SK-N-SH (cell line): ENCODE measurements around the gene EIF4H. TPM values are rescaled to one million over a fixed set of nuclear protein-coding genes. Genes with fewer than 3 reads are reported as not detected.

Source experiments
- CTCF ChIA-PET: fragments of 300-600, 350-600 bp; formaldehyde crosslinking; extraction: SDS; loops from one replicate; lab custom pipeline; 2021; lab: Yijun Ruan, JAX
- POLR2A ChIA-PET: fragments of 350-600 bp; sonication (Branson Sonifier 250); formaldehyde crosslinking; extraction: SDS; loops from one replicate; lab custom pipeline; 2020; ENCODE audit warnings: antibody characterized with exemption, inconsistent platforms; lab: Yijun Ruan, JAX
- DNase-seq: peaks from one replicate; pipeline ENCODE4 v3.0.0; 2012
- H2AFZ ChIP-seq: fragments of 200-600 bp; sonication (generic); 2 replicates; pipeline ENCODE4 v1.8.1; 2016; ENCODE audit warnings: antibody characterized with exemption, mild to moderate bottlenecking, low read depth
- H3F3A ChIP-seq: fragments of 200-600 bp; sonication (generic); replicated peaks from 2 replicates; pipeline ENCODE3; 2016; ENCODE audit warnings: antibody characterized with exemption, mild to moderate bottlenecking; ENCODE audit not compliant: insufficient read depth
- H3K27ac ChIP-seq, 2 experiments: fragments of 200-500 bp in 1 of 2; fragments of 200-600 bp in 1 of 2; sonication (Bioruptor generic) in 1 of 2; sonication (generic), shearing (Covaris generic) in 1 of 2; 2 replicates each; pipeline versions ENCODE4 v1.5.1 to v1.6.1; 2014 to 2016; ENCODE audit warnings: low read depth in 2 of 2, inconsistent platforms in 1 of 2, low read length in 1 of 2, mild to moderate bottlenecking in 1 of 2, mixed read lengths in 1 of 2
- H3K27me3 ChIP-seq: fragments of 200-600 bp; sonication (generic), shearing (Covaris generic); 2 replicates; pipeline ENCODE4 v1.6.1; 2016; ENCODE audit warnings: mixed run types; ENCODE audit not compliant: insufficient read depth
- H3K36me3 ChIP-seq, 2 experiments: fragments of 200-500 bp in 1 of 2; fragments of 200-600 bp in 1 of 2; sonication (Bioruptor generic) in 1 of 2; sonication (generic) in 1 of 2; replicated peaks in 1 of 2; 2 replicates each; pipeline versions ENCODE3 to v1.5.1; 2014 to 2016; ENCODE audit warnings: low read length in 1 of 2, mild to moderate bottlenecking in 1 of 2; ENCODE audit not compliant: insufficient read depth in 2 of 2, control insufficient read depth in 1 of 2
- H3K4me1 ChIP-seq, 2 experiments: fragments of 200-500 bp in 1 of 2; fragments of 200-600 bp in 1 of 2; sonication (Bioruptor generic) in 1 of 2; sonication (generic), shearing (Covaris generic) in 1 of 2; 2 replicates each; pipeline versions ENCODE4 v1.5.1 to v1.6.1; 2014 to 2016; ENCODE audit warnings: low read depth in 1 of 2, low read length in 1 of 2, mixed run types in 1 of 2; ENCODE audit not compliant: insufficient read depth in 2 of 2, control insufficient read depth in 1 of 2
- H3K4me2 ChIP-seq: fragments of 200-600 bp; sonication (generic), shearing (Covaris generic); 2 replicates; pipeline ENCODE4 v1.6.1; 2017; ENCODE audit warnings: mixed run types
- H3K4me3 ChIP-seq, 2 experiments: fragments of 200-500 bp in 1 of 2; fragments of 200-600 bp in 1 of 2; sonication (Bioruptor generic) in 1 of 2; sonication (generic), shearing (Covaris generic) in 1 of 2; 2 replicates each; pipeline versions ENCODE4 v1.5.1 to v1.8.1; 2014 to 2016; ENCODE audit warnings: low read depth in 2 of 2, inconsistent platforms in 1 of 2, low read length in 1 of 2, mild to moderate bottlenecking in 1 of 2, mixed read lengths in 1 of 2, moderate library complexity in 1 of 2
- H3K79me2 ChIP-seq: fragments of 200-600 bp; sonication (generic); 2 replicates; pipeline ENCODE4 v1.8.1; 2017; ENCODE audit warnings: mild to moderate bottlenecking; ENCODE audit not compliant: insufficient read depth
- H3K9ac ChIP-seq: fragments of 200-600 bp; sonication (generic); 2 replicates; pipeline ENCODE4 v1.6.1; 2017; ENCODE audit warnings: mixed run types
- H3K9me2 ChIP-seq: fragments of 200-600 bp; sonication (generic); 2 replicates; pipeline ENCODE4 v1.6.1; 2017; ENCODE audit warnings: mixed run types
- H3K9me3 ChIP-seq: fragments of 200-600 bp; sonication (generic); 2 replicates; pipeline ENCODE4 v1.6.1; 2017; ENCODE audit warnings: mixed run types, mild to moderate bottlenecking, moderate library complexity
- H4K20me1 ChIP-seq: fragments of 200-600 bp; sonication (generic); 2 replicates; pipeline ENCODE4 v1.6.1; 2017; ENCODE audit warnings: mild to moderate bottlenecking, mixed run types; ENCODE audit not compliant: insufficient read depth
- EZH2phosphoT487 ChIP-seq: fragments of 200-600 bp; sonication (generic); IDR thresholded peaks from 2 replicates; pipeline ENCODE4 v1.6.1; 2017; ENCODE audit warnings: low read depth, mixed run types, mild to moderate bottlenecking, antibody characterized with exemption, moderate library complexity, borderline replicate concordance
- FOXJ3 ChIP-seq: sonication (generic); formaldehyde crosslinking; IDR thresholded peaks from 2 replicates; pipeline ENCODE4 v1.5.1; 2020; ENCODE audit warnings: mild to moderate bottlenecking, missing genetic modification reagents
- FOXM1 ChIP-seq: IDR thresholded peaks from 2 replicates; pipeline ENCODE4 v1.4.0; 2012; ENCODE audit warnings: low read depth, mild to moderate bottlenecking
- GABPA ChIP-seq: IDR thresholded peaks from 2 replicates; pipeline ENCODE4 v1.4.0; 2012; ENCODE audit warnings: low read depth, mild to moderate bottlenecking
- GATA2 ChIP-seq: sonication (generic); formaldehyde crosslinking; IDR thresholded peaks from 2 replicates; pipeline ENCODE4 v1.5.0; 2020; ENCODE audit warnings: mild to moderate bottlenecking, missing genetic modification reagents
- MAX ChIP-seq: IDR thresholded peaks from 2 replicates; pipeline ENCODE4 v1.4.0; 2012; ENCODE audit warnings: low read depth
- MXI1 ChIP-seq: IDR thresholded peaks from 2 replicates; pipeline ENCODE4 v1.6.1; 2012; ENCODE audit warnings: mild to moderate bottlenecking, low read depth, low read length, improper control_type of control experiment
- NFIC ChIP-seq: IDR thresholded peaks from 2 replicates; pipeline ENCODE4 v1.4.0; 2012; ENCODE audit warnings: borderline replicate concordance
- NRF1 ChIP-seq: IDR thresholded peaks from 2 replicates; pipeline ENCODE4 v1.6.1; 2012; ENCODE audit warnings: low read depth, mild to moderate bottlenecking, low read length
- PBX3 ChIP-seq: IDR thresholded peaks from 2 replicates; pipeline ENCODE4; 2012
- RAD21 ChIP-seq: IDR thresholded peaks from 2 replicates; pipeline ENCODE4 v1.6.1; 2012; ENCODE audit warnings: mild to moderate bottlenecking, low read length
- RCOR1 ChIP-seq: fragments of 150-350 bp; IDR thresholded peaks from 2 replicates; pipeline ENCODE4 v1.6.1; 2017; ENCODE audit warnings: antibody characterized with exemption, low read length
- RFX5 ChIP-seq: IDR thresholded peaks from 2 replicates; pipeline ENCODE4 v1.6.1; 2012; ENCODE audit warnings: mild to moderate bottlenecking, improper control_type of control experiment, low read length
- RXRA ChIP-seq: IDR thresholded peaks from 2 replicates; pipeline ENCODE4 v1.4.0; 2012; ENCODE audit warnings: low read depth, mild to moderate bottlenecking, borderline replicate concordance
- SIN3A ChIP-seq: IDR thresholded peaks from 2 replicates; pipeline ENCODE4 v1.6.1; 2012; ENCODE audit warnings: low read depth, mild to moderate bottlenecking, low read length, moderate library complexity, borderline replicate concordance
- SMC3 ChIP-seq: IDR thresholded peaks from 2 replicates; pipeline ENCODE4 v1.6.1; 2012; ENCODE audit warnings: low read depth, low read length, improper control_type of control experiment
- TCF12 ChIP-seq: IDR thresholded peaks from 2 replicates; pipeline ENCODE4 v1.4.0; 2012
- USF1 ChIP-seq: IDR thresholded peaks from 2 replicates; pipeline ENCODE4 v1.4.0; 2012; ENCODE audit warnings: low read depth, borderline replicate concordance
- USF2 ChIP-seq: fragments of 150-350 bp; IDR thresholded peaks from 2 replicates; pipeline ENCODE4 v1.6.1; 2017; ENCODE audit warnings: antibody characterized with exemption, low read length, low read depth, borderline replicate concordance
- WGBS: methylation state at CpG from one replicate; pipeline ENCODE4 v1.1.6; 2017; ENCODE audit warnings: low lambda C conversion rate; 5-methylcytosine and 5-hydroxymethylcytosine counted together
- polyA plus RNA-seq, 3 experiments: library from polyadenylated mRNA; depleted of rRNA; stranded (reverse); fragments of >200 nt; gene quantifications; 2 replicates each; pipeline ENCODE4 v1.2.3, GENCODE V29; 2012
- TF ChIP-seq, protein P1 (sequence below): IDR thresholded peaks from 2 replicates; pipeline ENCODE4 v1.4.0; 2012; ENCODE audit warnings: low read depth, borderline replicate concordance

The EIF4H gene
- polyA plus RNA-seq, 1 of the 3 experiments (the other 2 are of a cell fraction): 468 TPM

GRCh38 chr7:74218343-74218698 lies 44.2 kb downstream of the EIF4H start:
- Histone ChIP-seq H3K9ac (no peak overlapping the region), H3K79me2 (no peaks in the 10 kb centered on the region), H3K4me1 (no peaks in the 10 kb centered on the region), H3K36me3 (no peaks in the 10 kb centered on the region), H3K9me3 (no peaks in the 10 kb centered on the region), H4K20me1 (no peaks in the 10 kb centered on the region), H3K4me3 (no peak overlapping the region), H3K27me3 (no peaks in the 10 kb centered on the region), H3F3A (peaks cover 9% of the 10 kb centered on the region), H3K4me2 (no peak overlapping the region), H3K9me2 (no peaks in the 10 kb centered on the region), H2AFZ (no peak overlapping the region), H3K27ac (no peak overlapping the region)
- WGBS: 57% methylated on average over 2 of the region's 2 CpGs
- DNase-seq: no peak
- CTCF ChIA-PET: interaction anchor here (0.9 to 3.9 kb wide), 6 partner anchors 12 to 348 kb away, joined by 3 to 48 read pairs (median 4); no protein-coding TSS in a partner anchor
- 0 out of 2 replicates have a peak, but pooled peaks have one; percentile 29 for TF ChIP-seq RCOR1
- TF ChIP-seq, protein P1, sequence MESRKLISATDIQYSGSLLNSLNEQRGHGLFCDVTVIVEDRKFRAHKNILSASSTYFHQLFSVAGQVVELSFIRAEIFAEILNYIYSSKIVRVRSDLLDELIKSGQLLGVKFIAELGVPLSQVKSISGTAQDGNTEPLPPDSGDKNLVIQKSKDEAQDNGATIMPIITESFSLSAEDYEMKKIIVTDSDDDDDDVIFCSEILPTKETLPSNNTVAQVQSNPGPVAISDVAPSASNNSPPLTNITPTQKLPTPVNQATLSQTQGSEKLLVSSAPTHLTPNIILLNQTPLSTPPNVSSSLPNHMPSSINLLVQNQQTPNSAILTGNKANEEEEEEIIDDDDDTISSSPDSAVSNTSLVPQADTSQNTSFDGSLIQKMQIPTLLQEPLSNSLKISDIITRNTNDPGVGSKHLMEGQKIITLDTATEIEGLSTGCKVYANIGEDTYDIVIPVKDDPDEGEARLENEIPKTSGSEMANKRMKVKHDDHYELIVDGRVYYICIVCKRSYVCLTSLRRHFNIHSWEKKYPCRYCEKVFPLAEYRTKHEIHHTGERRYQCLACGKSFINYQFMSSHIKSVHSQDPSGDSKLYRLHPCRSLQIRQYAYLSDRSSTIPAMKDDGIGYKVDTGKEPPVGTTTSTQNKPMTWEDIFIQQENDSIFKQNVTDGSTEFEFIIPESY: no peak
- POLR2A ChIA-PET: no interaction called here

- Histone ChIP-seq H2AFZ (no peak overlapping the region), H3F3A (peaks cover 13% of the 10 kb centered on the region), H3K9me2 (no peaks in the 10 kb centered on the region), H3K9me3 (no peaks in the 10 kb centered on the region), H3K4me2 (no peak overlapping the region), H3K4me3 (no peak overlapping the region), H3K27me3 (no peaks in the 10 kb centered on the region), H4K20me1 (no peaks in the 10 kb centered on the region), H3K36me3 (no peaks in the 10 kb centered on the region), H3K27ac (no peak overlapping the region), H3K4me1 (no peaks in the 10 kb centered on the region), H3K9ac (no peak overlapping the region), H3K79me2 (no peaks in the 10 kb centered on the region)
- WGBS: 93% methylated on average over 11 of the region's 11 CpGs
- no peak for DNase-seq
- ChIA-PET POLR2A (no interaction called here), CTCF (interaction anchor here (1.2 to 4.4 kb wide), 4 partner anchors 13 to 182 kb away, joined by 3 to 46 read pairs (median 10); no protein-coding TSS in a partner anchor)
- no peak for TF ChIP-seq PBX3
- TF ChIP-seq RFX5: no peak
- no peak for TF ChIP-seq USF2
- TF ChIP-seq NRF1: no peak
- TF ChIP-seq RCOR1: no peak
- TF ChIP-seq MXI1: no peak
- no peak for TF ChIP-seq GABPA
- TF ChIP-seq RAD21: no peak
- TF ChIP-seq TCF12: no peak
- no peak for TF ChIP-seq EZH2phosphoT487
- no peak for TF ChIP-seq SMC3
- TF ChIP-seq MAX: no peak
- TF ChIP-seq FOXJ3 (CRISPR knock-in tag): no peak
- no peak for TF ChIP-seq NFIC
- no peak for TF ChIP-seq SIN3A
- no peak for TF ChIP-seq RXRA
- TF ChIP-seq USF1: no peak
- TF ChIP-seq FOXM1: no peak
- TF ChIP-seq GATA2: no peak
Measured at GRCh38 chr7:74219416-74219815, 45.3 kb downstream of the EIF4H start.
